Activated naive CD8-positive, alpha-beta T cell treated with anti-CD3 and anti-CD28 coated beads, Interleukin-2, amount 50 U/mL, for 16 hours (primary cell): ENCODE results near the gene STAB2.

Experiments
- DNase-seq: peaks from one replicate; pipeline ENCODE4 v3.0.0-alpha.2; 2020; ENCODE audit warnings: low read depth, low spot score

Gene STAB2

GRCh38 chr12:103696101-103696500, 109.0 kb downstream of the STAB2 start:
- no peak for DNase-seq

DNA sequence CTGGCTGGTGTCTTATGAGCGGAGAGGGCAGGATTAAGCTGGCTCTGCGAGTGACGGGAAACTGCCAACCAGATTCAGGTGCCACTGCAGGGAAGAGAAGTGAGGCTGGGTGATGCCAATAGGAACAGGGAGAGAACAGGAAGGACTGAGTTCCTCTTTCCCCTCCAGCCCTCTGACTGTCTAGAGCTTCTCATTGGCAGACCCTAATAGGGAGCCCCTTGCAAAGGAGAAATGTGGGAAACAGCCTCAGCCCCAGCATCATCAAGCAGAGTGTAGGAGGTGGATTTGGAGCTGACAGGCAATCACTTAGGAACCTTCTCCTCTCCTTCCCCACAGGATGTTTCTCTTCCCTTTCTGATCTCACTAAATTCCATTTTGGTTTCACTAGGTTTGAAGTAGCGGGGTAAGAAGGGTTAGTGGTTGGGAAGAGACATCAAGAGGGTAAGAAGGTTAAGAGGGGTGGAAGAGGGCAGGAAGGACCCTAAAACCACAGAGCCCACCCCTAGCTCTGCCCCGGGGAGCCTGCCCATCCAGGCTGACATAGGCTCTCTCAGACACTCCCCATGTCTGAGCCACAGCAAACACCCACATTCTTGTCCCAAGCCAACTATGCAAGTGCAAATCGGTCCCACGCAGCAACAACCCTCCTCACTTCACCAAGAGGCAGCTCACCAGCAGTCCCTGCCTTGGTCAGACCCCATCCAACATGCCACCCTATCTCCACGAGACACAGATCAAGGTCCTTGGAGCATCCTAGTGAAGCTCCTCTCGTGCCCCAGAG, 111.1 kb downstream of the STAB2 start:
- DNase-seq, result no peak

DNA sequence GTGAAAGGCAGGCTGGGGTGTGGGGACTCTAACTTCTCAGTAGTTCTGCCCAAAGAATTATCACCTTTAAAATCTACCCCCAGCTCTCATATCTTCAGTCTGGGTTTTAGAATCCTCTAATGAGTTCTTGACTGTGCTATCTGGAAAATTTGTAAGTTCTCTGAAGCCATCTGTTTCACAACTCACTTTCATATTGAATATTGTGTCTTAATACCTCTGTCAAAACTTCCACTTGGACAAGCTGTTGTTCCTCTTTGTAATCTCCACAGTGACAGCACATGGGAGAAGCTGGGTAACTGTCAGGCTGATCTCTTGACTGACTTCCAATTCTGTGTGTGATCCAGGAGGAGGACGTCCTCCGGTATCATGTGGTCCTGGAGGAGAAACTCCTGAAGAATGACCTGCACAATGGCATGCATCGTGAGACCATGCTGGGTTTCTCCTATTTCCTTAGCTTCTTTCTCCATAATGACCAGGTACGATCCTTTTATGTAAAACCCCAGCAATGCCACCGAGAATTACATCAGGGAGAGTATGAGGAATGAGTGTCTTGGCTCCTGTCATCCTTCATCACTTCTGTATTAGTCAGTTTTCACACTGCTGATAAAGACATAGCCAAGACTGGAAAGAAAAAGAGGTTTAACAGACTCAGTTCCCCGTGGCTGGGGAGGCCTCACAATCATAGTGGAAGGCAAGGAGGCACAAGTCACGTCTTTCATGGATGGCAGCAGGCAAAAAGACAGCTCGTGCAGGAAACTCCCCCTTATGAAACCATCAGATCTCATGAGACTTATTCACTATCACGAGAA, 111.9 kb downstream of the STAB2 start:
- DNase-seq, result no peak

GRCh38 chr12:103705098-103705497, 118.0 kb downstream of the STAB2 start:
- DNase-seq, result no peak

DNA sequence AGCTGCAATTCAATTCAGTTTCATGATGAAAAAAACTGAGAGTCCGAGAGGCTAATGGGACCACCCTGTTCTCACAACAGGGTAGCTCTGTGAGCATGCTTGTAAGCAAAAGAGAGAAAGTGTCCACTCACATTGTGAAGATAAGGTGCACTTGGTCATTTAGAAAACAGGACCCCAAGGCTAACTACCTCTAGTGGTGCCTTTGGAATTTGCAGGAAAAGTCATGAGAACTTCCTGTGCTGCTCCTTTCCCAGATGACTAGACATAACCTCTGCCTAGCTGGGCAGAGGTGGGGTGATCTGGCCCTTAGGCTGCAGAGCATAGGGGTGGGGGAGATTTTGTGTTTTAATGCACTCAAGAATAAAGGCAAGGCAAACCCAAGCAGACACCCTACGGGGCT, 118.9 kb downstream of the STAB2 start:
- DNase-seq, result no peak

- no peak for DNase-seq
These were observed 120.4 kb downstream of the STAB2 start for GRCh38 chr12:103707446-103707845.

DNA sequence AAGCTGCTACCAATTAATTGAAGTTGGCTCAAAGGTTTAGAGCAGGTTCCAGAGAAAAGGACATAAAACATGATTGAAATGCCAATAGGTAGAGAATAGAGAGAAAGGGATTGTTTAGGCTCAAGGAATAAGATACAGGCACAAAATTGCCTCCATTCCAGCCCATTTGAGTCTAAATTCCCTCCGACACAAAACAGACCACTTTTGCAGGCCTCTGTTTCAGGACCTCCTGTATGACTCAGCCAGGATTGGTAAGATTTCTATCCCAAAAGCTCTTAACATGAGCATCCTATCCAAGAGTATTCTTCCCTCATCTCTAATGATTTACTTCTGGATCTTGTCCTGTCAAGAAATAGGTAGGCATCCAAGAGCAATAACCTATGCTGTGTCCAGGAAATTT, 123.5 kb downstream of the STAB2 start:
- DNase-seq, result no peak

DNA sequence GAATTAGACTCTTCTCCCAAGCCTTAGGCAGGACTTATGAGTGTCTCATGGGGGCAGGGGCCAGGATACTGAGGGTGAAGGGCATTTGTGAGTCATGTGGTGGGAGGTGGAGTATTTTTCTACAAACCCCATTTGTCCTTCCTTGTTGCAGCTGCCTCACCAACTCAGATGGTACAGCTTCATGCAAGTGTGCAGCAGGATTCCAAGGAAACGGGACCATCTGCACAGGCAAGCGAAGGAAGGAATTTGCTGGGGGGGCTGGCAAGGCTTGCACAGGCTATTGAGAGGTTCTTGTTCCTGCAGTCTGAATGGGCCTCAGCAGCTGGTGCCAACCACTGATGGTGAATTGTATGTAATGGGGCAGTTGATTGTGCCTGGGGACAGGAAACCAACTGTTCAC, 125.1 kb downstream of the STAB2 start:
- DNase-seq, result no peak

- DNase-seq, result no peak
These were observed 128.4 kb downstream of the STAB2 start for GRCh38 chr12:103715494-103715893.

DNA sequence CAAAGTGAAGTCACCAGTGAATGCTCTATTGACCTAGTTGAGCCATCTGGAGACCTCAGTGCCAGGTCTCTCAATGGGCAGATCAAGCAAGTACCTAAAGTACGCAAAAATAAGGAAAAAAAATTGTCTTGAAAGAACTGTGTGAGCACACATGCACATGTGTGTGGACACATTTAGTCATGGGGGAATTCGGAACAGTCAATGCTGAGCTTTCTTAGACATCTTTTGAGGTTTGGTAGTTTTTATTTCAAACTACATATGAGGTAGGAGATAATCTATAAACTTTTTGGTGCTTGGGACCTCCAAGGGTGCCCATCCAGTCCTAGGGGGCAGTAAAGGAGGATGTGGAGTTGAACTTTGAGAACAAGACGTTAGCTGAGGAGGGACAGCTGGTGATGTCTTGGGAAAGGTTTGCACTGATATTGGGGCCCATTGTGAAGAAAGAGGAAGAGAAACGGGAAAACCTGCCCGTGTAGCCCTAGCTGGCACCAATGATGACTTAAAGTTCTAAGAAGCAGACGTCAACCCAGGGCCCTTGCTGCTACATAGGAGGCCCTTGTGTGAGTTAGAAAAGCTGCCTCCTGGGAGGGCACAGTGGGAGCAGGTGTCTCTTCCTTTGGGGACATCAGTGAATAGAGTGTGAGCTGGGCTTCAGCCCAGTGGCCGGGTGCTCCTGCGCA, 129.6 kb downstream of the STAB2 start:
- DNase-seq, result no peak

- no peak for DNase-seq
These were observed 138.3 kb downstream of the STAB2 start for GRCh38 chr12:103725398-103725797.

DNA sequence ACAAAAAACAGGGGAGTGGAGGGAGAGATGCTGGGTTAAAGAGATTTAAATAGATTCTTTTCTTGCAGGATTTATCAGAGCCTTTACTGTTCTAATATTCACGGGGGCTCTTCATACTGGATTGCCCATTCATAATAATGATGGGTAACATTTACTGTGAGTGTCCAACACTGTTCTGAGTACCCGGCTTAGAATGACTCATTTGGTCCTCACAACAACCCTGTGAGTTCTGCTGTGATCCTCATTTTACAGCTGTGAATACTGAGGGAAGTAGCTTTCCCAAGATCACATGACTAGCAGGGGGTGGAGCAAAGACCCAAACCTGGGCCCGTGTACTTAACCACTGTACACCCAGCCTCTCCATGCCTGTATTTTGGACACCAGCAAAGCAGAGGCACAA, 140.6 kb downstream of the STAB2 start:
- no peak for DNase-seq

- no peak for DNase-seq
These were observed 141.2 kb downstream of the STAB2 start for GRCh38 chr12:103728323-103728722.

- DNase-seq, result no peak
These were observed 142.4 kb downstream of the STAB2 start for GRCh38 chr12:103729499-103729898.

- DNase-seq, result no peak
These were observed 144.5 kb downstream of the STAB2 start for GRCh38 chr12:103731539-103731938.

GRCh38 chr12:103734863-103735262, 147.8 kb downstream of the STAB2 start:
- no peak for DNase-seq

DNA sequence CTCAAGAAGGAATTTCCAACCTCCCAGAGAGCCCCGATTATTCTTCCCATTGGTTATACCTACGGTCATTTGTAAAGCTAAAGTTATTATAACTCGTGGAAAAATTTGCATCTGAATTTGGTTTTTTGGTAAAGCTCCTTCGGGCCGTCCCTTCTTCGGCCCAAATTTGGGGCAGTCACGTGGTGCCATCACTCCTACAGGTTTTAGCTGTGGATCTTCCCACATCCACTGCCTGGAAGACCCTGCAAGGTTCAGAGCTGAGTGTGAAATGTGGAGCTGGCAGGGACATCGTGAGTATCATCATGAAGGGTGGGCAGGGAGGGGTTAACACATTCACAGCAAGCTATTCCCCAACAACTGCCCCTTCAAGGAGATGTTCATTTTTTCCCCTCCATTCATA, 148.2 kb downstream of the STAB2 start:
- DNase-seq, result no peak

GRCh38 chr12:103736572-103736971, 149.5 kb downstream of the STAB2 start:
- DNase-seq, result no peak

GRCh38 chr12:103737881-103738280, 150.8 kb downstream of the STAB2 start:
- no peak for DNase-seq

DNA sequence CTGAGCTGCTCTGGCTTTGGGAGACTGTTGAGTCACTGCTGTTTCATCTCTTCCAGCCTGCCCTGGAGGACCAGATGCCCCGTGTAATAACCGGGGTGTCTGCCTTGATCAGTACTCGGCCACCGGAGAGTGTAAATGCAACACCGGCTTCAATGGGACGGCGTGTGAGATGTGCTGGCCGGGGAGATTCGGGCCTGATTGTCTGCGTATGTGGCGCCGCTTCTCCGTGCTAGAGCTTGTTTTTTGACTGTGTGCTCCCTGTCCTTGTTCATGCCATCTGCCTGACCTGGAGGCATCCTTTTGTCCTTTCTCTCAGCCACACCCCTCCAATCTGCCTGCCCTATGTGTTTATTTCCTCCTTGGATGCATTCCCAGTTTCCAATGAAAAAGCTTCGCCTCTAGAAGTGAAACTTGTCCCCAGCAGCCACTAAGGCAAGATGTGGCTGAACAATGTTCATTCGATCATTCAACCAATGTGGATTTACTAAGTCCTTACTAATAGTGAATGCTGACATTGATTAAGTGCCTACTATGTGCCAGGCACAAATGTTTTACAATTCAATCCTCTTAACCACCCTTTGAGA, 155.4 kb downstream of the STAB2 start:
- no peak for DNase-seq

DNA sequence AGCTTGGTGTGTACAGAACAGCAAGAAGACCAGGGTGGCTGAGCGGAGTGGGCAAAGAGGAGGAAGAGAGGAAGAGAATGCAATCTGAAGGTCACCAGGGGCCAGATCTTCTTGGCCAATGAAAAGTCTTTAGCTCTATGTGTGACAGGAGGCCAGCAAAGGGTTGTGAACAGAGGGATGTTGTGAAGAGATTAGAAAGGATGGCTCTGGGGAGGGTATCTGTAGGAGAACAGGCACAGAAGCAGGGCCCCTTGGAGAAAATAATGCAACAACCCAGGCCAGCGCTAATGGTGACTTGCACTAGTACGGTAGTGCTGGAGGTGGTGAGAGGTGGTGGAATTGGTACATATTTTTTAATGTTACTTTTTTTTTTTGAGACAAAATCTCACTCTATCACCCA, 156.7 kb downstream of the STAB2 start:
- DNase-seq, result no peak

DNA sequence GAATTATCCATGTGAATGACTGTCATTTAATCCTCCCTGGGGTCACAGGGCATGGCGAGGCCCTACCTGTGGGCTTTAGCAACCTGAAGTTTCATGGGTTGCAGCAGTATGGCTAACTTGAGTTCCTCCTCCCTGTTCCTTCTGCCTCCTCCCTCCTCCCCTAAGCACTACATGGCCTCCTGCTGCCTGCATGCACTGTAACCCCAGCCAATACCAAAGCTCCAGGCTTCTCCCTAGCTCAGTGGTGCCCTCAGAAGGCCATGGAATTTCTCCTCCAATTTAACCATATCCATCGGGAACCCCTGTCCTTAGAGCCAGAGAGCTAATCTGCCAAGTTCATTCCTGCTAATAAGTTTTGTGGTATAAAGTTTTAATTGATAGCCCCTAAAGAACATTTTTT, 158.9 kb downstream of the STAB2 start:
- DNase-seq, result no peak
